OCI-LY7 (cell line): ENCODE measurements around the gene TRMT61B.

Experiments
- CTCF ChIP-seq: fragments of 200-600 bp; sonication (generic); conservative IDR thresholded peaks from 2 replicates; pipeline ENCODE4 v1.5.1; 2014; ENCODE audit warnings: mild to moderate bottlenecking, antibody characterized with exemption, low read length, moderate library complexity, mixed read lengths
- EZH2phosphoT487 ChIP-seq: fragments of 200-600 bp; sonication (generic); IDR thresholded peaks from 2 replicates; pipeline ENCODE4 v1.6.1; 2018; ENCODE audit warnings: low read depth, borderline replicate concordance, mild to moderate bottlenecking, mixed run types, antibody characterized with exemption, low read length, moderate library complexity, mixed read lengths

GRCh38 chr2:28906376-28906775 lies 36.3 kb upstream of the TRMT61B start:
- no peak for TF ChIP-seq CTCF
- TF ChIP-seq EZH2phosphoT487, result no peak
